ENCODE results near the gene TICRR.
"Not testable (repeated sequence)": the region's sequence is repeated elsewhere in the genome, so short reads cannot be mapped to it uniquely, and the experiment has no call there.

The TICRR gene

GRCh38 chr15:89566621-89567294 is 8.5 kb upstream of the TICRR start:
- FAIRE-seq, result no peak

- no peak for FAIRE-seq
Measured at GRCh38 chr15:89569090-89569745, 6.1 kb upstream of the TICRR start.

- FAIRE-seq, result no peak
Measured at GRCh38 chr15:89575656-89576416, 567 bp downstream of the TICRR start.

GRCh38 chr15:89576417-89576773 is 1.1 kb downstream of the TICRR start:
- no peak for FAIRE-seq

- no peak for FAIRE-seq
Measured at GRCh38 chr15:89577776-89578115, 2.5 kb downstream of the TICRR start.

GRCh38 chr15:89578146-89578545 is 2.9 kb downstream of the TICRR start:
- no peak for FAIRE-seq

GRCh38 chr15:89580747-89581146 is 5.5 kb downstream of the TICRR start:
- FAIRE-seq, result not testable (repeated sequence)

- no peak for FAIRE-seq
Measured at GRCh38 chr15:89586651-89587050, 11.4 kb downstream of the TICRR start.

- no peak for FAIRE-seq
Measured at GRCh38 chr15:89587955-89588354, 12.7 kb downstream of the TICRR start.

GRCh38 chr15:89591834-89592233 is 16.6 kb downstream of the TICRR start:
- FAIRE-seq, result no peak

GRCh38 chr15:89593018-89593417 is 17.7 kb downstream of the TICRR start:
- no peak for FAIRE-seq

- no peak for FAIRE-seq
Measured at GRCh38 chr15:89599021-89599420, 23.8 kb downstream of the TICRR start.

- no peak for FAIRE-seq
Measured at GRCh38 chr15:89611317-89611716, 36.0 kb downstream of the TICRR start.

- no peak for FAIRE-seq
Measured at GRCh38 chr15:89613031-89613430, 37.8 kb downstream of the TICRR start.

- no peak for FAIRE-seq
Measured at GRCh38 chr15:89614164-89614563, 38.9 kb downstream of the TICRR start.

- FAIRE-seq, result no peak
Measured at GRCh38 chr15:89615135-89615534, 39.9 kb downstream of the TICRR start.

- FAIRE-seq, result no peak
Measured at GRCh38 chr15:89616228-89616627, 41.0 kb downstream of the TICRR start.

GRCh38 chr15:89621547-89621946 is 46.3 kb downstream of the TICRR start:
- FAIRE-seq, result no peak

- FAIRE-seq, result no peak
Measured at GRCh38 chr15:89623165-89623564, 47.9 kb downstream of the TICRR start.

- FAIRE-seq, result no peak
Measured at GRCh38 chr15:89625716-89626115, 50.4 kb downstream of the TICRR start.

GRCh38 chr15:89627256-89627970 is 52.1 kb downstream of the TICRR start:
- FAIRE-seq, result no peak

GRCh38 chr15:89628301-89628700 is 53.0 kb downstream of the TICRR start:
- no peak for FAIRE-seq

All from colon (tissue), 2 donors.